ENCODE data around the gene CMA1.

Gene CMA1

DNA sequence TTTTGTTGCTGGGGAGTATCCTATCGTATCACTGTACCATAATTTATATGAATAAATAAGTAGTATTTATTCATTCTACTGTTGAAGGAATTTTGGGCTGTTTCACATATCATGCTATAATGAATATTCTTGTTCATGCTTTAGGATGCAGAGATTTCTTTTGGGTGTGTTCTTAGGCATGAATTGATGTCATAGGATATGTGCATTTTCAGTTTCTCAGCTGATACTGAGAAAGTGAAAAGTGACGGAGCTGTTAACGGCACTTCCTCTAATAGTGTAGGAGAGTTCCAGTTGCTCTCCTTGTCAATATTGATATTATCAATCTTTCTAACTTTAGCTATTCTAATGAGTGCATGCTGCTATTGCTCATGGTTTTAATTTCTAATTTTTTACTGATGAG, 42.3 kb downstream of the CMA1 start:
- no peak for DNase-seq (ENCODE audit: low read depth in 3 of 3)

DNA sequence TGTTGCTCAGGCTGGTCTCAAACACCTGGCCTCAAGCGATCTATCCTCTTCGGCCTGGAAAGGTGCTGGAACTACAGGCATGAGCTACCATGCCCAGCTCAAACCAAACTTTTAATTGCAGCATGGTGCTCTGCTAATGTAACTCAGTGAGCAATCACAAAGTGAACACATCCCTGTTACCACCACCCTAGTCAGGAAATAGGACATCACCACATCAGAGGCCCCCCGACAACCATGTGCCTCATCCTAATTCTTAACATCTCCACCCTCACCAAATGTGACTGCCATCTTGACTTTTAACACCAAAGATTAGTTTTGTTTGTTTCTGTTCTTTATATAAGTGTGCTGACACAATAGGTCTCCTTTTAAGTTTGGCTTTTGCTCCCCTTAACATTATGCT, 42.7 kb downstream of the CMA1 start:
- DNase-seq (ENCODE audit: low read depth in 3 of 3): no peak

DNA sequence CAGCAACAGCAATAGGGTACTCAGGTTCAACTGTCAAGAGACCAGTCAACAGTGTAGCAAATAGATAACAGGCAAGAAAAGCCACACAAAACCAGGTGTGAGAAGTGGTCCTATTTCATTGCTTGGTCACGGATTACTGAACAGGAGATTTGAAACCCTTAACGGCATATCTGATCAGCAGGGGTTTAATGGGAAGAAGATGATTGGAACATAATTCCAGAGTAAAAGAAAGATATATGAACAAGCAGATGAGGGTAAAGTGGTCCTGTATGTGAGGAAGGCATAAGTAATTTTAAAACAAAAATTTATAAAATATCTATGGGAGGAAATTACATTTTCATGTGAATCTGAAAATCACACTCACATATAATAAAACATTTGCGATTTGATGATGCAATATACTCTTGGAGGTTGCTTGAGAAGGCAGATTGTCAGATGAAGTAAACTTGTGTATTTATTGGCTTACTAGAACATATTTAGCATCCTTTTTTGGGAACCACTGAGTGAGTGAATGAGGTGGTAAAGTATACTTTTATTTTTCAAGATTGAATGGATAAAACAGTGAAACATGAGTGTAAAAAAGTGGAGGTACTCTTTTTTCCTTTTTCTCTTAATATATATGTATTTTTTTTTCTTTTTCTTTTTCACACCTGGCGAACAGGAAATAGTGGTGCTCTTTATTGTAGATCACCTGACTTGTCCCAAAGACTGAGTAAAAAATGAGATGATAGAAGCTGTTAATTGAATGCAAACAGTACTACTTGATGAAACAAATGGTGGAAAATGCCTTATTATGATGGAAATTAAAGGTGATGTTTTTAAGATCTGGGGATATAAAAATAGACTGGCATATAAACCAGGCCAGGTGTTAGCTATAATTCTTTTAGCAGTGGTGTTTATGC, 43.9 kb downstream of the CMA1 start:
- no peak for DNase-seq (ENCODE audit: low read depth in 3 of 3)

DNA sequence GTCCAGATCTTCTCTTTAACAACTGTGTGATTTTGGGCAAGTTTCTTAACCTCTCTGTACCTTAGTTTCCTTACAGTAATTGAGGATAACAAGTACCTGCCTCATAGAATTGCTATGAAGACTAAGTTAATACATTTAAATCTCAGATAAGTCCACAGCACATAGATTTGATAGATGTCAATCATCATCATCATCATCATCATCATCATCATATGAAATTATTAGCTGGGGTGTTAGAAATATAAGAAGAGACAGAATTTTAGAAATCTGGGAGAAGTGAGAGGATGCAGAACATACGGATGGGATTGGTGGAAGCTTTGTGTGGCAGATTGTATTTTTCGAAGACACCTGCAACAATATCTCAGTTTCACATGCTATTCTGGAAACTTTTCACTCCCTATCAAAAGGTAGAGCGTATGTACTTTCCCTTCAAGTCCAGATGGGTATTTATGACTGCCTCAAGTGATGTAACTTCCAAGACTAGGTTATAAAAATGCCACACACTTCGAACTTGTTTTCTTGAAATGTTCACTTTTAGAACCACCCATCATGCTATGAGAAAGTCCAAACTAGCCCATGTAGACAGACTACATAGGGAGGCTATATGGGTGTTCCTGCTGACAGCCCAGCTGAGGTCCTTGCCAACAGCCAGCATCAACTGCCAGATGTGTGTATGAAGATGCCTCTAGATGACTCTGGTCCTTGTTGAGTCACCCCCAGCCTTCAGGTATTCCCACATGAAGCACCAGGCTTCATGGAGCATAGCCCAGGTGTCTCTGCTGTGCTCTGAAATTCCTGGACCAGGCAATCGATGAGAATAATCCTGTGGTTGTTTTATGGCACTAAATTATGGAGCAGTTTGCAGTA, 44.8 kb downstream of the CMA1 start:
- no peak for DNase-seq (ENCODE audit: low read depth in 3 of 3)

DNA sequence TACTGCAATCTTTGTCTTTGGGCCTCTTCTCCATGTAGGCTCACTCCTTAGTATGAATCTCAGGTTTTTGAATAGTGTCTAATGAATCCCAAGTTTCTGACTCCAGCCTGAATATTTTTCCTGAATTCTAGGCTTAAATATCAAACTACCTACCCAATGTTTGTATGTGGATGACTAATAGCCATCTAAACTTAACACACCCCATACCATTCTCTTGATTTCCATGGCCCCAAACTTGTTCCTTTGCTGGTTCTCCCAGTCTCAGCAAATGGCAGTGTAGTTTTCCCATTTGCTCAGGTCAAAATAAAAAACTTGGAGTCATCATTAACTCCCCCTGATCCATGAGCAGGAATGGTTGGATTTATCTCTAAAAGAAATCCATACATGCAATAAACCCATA, 46.7 kb downstream of the CMA1 start:
- no peak for DNase-seq (ENCODE audit: low read depth in 3 of 3)

DNA sequence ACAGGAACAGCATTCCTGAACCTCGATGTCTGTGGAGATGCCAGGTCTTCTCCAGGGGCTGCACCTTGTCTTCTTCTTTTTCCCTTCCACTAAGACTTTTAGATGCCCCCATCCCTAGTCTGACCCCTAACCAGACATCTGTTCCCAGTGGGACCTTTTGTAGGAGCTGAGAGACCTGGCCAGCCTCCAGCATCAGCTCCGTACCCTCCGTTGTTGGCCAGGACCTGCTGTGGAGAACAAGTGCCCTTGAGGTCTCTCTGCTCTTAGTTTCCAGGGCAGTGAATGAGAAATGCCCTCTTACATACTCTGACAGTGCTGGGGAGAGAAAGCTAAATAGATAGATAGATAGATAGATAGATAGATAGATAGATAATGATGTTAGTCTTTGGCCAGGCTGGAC, 48.7 kb downstream of the CMA1 start:
- no peak for DNase-seq (ENCODE audit: low read depth in 3 of 3)

DNA sequence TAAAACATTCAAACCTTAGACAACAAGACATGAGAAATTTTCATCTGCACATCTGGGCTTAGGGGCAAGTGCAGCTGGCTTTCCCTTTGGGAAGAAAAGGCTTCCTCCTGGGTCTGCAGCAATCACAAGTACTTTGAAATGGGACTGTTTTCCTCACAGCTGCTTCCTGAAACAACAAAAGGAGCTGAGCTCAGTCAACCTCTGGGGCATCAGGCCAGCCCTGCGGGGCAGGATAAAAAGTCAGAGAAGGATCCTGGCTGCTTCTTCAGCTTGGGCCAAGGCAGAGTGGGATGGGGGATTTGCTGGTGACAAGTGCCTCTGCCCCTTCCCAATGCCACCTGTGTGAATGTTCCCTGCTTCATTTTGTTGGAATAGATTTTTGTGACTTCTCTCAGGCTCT, 49.3 kb downstream of the CMA1 start:
- DNase-seq (ENCODE audit: low read depth in 3 of 3): no peak

DNA sequence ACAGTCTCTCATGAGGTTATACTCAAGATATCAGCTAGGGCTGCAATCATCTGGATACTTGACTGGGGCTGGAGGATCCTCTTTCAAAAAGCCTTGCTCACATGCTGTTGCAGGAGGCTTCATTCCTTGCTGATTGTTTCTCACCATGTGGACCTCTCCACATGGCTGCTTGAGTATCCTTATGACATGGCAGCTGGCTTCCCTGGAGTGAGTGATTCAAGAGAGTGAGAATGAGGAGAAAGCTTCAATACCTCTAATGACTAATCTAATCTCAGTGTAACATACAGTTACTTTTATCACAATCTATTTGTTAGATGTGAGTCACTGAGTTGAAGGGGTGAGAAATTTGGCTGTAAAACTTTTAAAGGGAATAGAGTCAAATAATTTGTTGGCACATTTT, 51.1 kb downstream of the CMA1 start:
- DNase-seq (ENCODE audit: low read depth in 3 of 3): no peak
